Measurements from ENCODE around the gene NOL3.

Gene NOL3

DNA sequence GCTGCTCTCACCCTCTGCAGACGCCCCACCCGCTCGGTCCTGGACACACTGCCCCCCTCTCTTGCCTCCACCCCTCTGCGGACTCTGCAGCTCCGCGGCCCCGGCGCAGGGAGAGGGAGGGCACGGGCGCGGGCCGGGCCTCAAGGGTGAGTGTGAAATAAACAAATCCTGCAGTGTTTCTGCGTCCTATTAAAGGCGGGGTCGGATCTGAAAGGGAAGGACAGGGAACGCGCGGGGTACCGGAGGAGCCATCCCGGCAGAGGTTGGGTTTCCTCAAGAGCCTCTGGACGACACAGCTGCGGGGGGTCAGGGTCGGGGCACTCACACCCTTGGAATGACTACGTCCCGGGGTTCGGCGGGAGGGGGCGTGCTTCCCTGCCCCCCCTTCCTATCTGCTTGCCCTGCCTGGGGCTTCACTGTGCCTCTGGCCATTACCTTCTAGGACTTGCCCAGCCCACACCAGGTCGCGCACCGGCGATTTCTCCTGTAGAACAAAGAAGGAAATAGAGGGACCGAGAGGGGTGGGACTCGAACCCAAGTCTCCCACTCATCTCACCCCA, 6.3 kb upstream of the NOL3 start:
- peaks cover 52% of the 10 kb centered on the region for H3K4me1 ChIP-seq (ENCODE audit: control insufficient read depth, insufficient read depth, low read depth, low read length)
- H3K36me3 ChIP-seq (ENCODE audit: control insufficient read depth in 1 of 2, insufficient read depth in 2 of 2, low read depth in 1 of 2, low read length in 2 of 2): peaks cover 0 to 7% of the 10 kb centered on the region in 2 experiments

DNA sequence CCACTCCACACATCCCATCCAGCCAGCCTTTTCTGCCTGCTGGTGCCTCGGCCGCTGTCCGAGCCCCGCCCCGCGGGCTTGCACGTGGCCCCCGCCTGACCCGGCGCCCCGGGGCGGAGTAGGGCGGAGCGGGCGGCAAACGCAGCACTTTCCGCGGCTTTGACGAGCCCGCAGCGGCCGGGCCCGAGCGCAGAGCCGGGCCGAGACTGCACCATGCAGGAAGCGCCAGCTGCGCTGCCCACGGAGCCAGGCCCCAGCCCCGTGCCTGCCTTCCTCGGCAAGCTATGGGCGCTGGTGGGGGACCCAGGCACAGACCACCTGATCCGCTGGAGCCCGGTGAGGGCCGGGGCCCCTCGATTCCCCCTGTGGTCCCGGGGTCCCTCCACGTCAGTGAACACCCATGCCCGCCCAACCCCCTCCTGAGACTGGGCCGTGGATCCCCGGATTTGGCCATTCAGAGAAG, 5.7 kb upstream of the NOL3 start, which contains the start of gene HSF4:
Gene HSF4 (plus strand): TSS at position 147 of the 463 bp plus-strand sequence. CDS start 67 bp downstream, at position 214.
- WGBS: under 1% methylated on average over 25 of the region's 41 CpGs
- Histone ChIP-seq H2BK15ac (ENCODE audit: low read depth, poor library complexity, severe bottlenecking) (peak within 1 kb of the TSS; percentile 93), H2AFZ (ENCODE audit: low read depth, low read length) (no peak within 1 kb of the TSS)

More for the DNA sequence above, 6.3 kb upstream of the NOL3 start:
- peak overlapping the region; percentile 62 for H2BK15ac ChIP-seq (ENCODE audit: low read depth, poor library complexity, severe bottlenecking)
- no peak overlapping the region for H3K14ac ChIP-seq (ENCODE audit: low read length in 2 of 2)
- peak; percentile 51 for DNase-seq
- H3K9ac ChIP-seq (ENCODE audit: low read length): peak overlapping the region; percentile 57
- no peak overlapping the region for H3K4ac ChIP-seq (ENCODE audit: low read depth in 1 of 2, low read length in 2 of 2)
- peaks cover 8% of the 10 kb centered on the region for H3K79me1 ChIP-seq (replicated peaks; ENCODE audit: low read length, poor library complexity, severe bottlenecking)
- no peak overlapping the region for H4K8ac ChIP-seq (ENCODE audit: low read length)
- H3K27me3 ChIP-seq (ENCODE audit: control insufficient read depth in 1 of 2, insufficient read depth in 1 of 2, low read length in 2 of 2): peaks cover 21 to 67% of the 10 kb centered on the region in 2 experiments
- H3K4me3 ChIP-seq (ENCODE audit: insufficient read depth in 1 of 2, low read depth in 1 of 2, low read length in 2 of 2): peak overlapping the region in 1 of 2 experiments; percentile 62
- H2BK5ac ChIP-seq (ENCODE audit: low read depth, low read length, poor library complexity, severe bottlenecking): no peak overlapping the region
- H2AK5ac ChIP-seq (ENCODE audit: low read length, severe bottlenecking): no peak overlapping the region
- H3K4me2 ChIP-seq (ENCODE audit: low read length, poor library complexity, severe bottlenecking): peak overlapping the region; percentile 96
- H4K91ac ChIP-seq (ENCODE audit: low read length): no peak overlapping the region
- H2BK12ac ChIP-seq (ENCODE audit: low read length in 2 of 2): no peak overlapping the region
- WGBS: 2% methylated on average over 29 of the region's 34 CpGs
- H3K23ac ChIP-seq (ENCODE audit: low read length in 2 of 2): no peak overlapping the region
- H2AFZ ChIP-seq (ENCODE audit: low read depth, low read length): no peak overlapping the region
- H3K27ac ChIP-seq (ENCODE audit: low read length, poor library complexity, severe bottlenecking): no peak overlapping the region
- H3K18ac ChIP-seq (ENCODE audit: low read depth in 1 of 2, low read length in 2 of 2): no peak overlapping the region
- no peak overlapping the region for H2BK120ac ChIP-seq (ENCODE audit: low read depth, low read length)
- H3K9me3 ChIP-seq (ENCODE audit: control insufficient read depth, low read length): no peaks in the 10 kb centered on the region

DNA sequence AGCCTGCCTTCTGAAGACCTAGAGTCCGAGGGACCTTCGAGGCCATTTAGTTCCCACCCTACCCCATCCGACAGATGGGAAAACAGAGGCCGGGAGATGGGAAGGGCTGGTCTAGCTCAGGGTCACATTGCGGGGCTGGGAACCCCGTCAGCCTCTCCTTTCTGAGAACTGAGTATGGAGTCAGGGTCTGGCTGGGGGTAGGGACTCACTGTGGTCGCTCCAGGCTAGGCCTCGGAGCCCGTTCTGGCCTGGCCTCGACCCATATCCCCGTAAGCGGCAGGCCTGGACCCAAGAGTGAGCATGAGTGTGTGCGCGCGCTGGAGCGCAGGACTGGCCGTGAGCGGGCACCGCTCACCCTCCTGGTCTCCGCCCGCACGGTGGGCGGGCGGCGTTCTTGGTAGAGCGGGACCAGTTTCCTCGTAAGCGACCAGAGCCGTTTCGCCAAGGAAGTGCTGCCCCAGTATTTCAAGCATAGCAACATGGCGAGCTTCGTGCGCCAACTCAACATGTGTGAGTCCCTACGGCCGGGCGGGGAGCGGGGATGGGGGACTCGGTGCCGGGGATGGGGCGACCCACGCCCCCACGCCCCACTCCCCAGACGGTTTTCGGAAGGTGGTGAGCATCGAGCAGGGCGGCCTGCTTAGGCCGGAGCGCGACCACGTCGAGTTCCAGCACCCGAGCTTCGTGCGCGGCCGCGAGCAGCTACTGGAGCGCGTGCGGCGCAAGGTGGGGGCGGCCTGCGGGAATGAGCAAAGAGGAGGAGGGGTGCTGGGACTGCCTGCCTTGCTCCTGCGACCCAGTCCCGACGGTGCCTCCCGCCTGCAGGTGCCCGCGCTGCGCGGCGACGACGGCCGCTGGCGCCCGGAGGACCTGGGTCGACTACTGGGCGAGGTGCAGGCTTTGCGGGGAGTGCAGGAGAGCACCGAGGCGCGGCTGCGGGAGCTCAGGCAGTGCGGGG, 4.9 kb upstream of the NOL3 start:
- Histone ChIP-seq H2BK12ac (ENCODE audit: low read length in 2 of 2) (no peak overlapping the region), H2BK15ac (ENCODE audit: low read depth, poor library complexity, severe bottlenecking) (peak overlapping the region; percentile 93), H2BK120ac (ENCODE audit: low read depth, low read length) (no peak overlapping the region), H3K4ac (ENCODE audit: low read depth in 1 of 2, low read length in 2 of 2) (no peak overlapping the region), H3K9ac (ENCODE audit: low read length) (peak overlapping the region; percentile 73), H3K23ac (ENCODE audit: low read length in 2 of 2) (no peak overlapping the region), H4K8ac (ENCODE audit: low read length) (peak overlapping the region; percentile 19), H3K18ac (ENCODE audit: low read depth in 1 of 2, low read length in 2 of 2) (peak overlapping the region in 1 of 2 experiments; percentile 64), H3K4me3 (ENCODE audit: insufficient read depth in 1 of 2, low read depth in 1 of 2, low read length in 2 of 2) (peak overlapping the region in 1 of 2 experiments; percentile 73), H4K91ac (ENCODE audit: low read length) (no peak overlapping the region), H3K36me3 (ENCODE audit: control insufficient read depth in 1 of 2, insufficient read depth in 2 of 2, low read depth in 1 of 2, low read length in 2 of 2) (peaks cover 0 to 7% of the 10 kb centered on the region in 2 experiments), H2BK5ac (ENCODE audit: low read depth, low read length, poor library complexity, severe bottlenecking) (no peak overlapping the region), H3K27ac (ENCODE audit: low read length, poor library complexity, severe bottlenecking) (no peak overlapping the region), H2AK5ac (ENCODE audit: low read length, severe bottlenecking) (no peak overlapping the region), H3K14ac (ENCODE audit: low read length in 2 of 2) (no peak overlapping the region), H2AFZ (ENCODE audit: low read depth, low read length) (no peak overlapping the region), H3K4me2 (ENCODE audit: low read length, poor library complexity, severe bottlenecking) (peak overlapping the region; percentile 13), H3K9me3 (ENCODE audit: control insufficient read depth, low read length) (no peaks in the 10 kb centered on the region), H3K4me1 (ENCODE audit: control insufficient read depth, insufficient read depth, low read depth, low read length) (peaks cover 54% of the 10 kb centered on the region), H3K27me3 (ENCODE audit: control insufficient read depth in 1 of 2, insufficient read depth in 1 of 2, low read length in 2 of 2) (peaks cover 21 to 68% of the 10 kb centered on the region in 2 experiments), H3K79me1 (replicated peaks; ENCODE audit: low read length, poor library complexity, severe bottlenecking) (peaks cover 7% of the 10 kb centered on the region)
- peak; percentile 43 for DNase-seq
- 7% methylated on average over 76 of the region's 85 CpGs for WGBS

More for the DNA sequence above, 5.7 kb upstream of the NOL3 start, which contains the start of gene HSF4:
- H3K4me2 ChIP-seq (ENCODE audit: low read length, poor library complexity, severe bottlenecking): peak within 1 kb of the TSS; percentile 96
- H4K91ac ChIP-seq (ENCODE audit: low read length): peak within 1 kb of the TSS; percentile 43
- peak within 1 kb of the TSS; percentile 54 to 87 for H3K18ac ChIP-seq (ENCODE audit: low read depth in 1 of 2, low read length in 2 of 2)
- H3K27me3 ChIP-seq (ENCODE audit: control insufficient read depth in 1 of 2, insufficient read depth in 1 of 2, low read length in 2 of 2): peaks cover 21 to 68% of the 10 kb centered on the region in 2 experiments
- H3K4me3 ChIP-seq (ENCODE audit: insufficient read depth in 1 of 2, low read depth in 1 of 2, low read length in 2 of 2): peak within 1 kb of the TSS; percentile 49 to 73
- H3K23ac ChIP-seq (ENCODE audit: low read length in 2 of 2): peak within 1 kb of the TSS in 1 of 2 experiments; percentile 47
- H2AK5ac ChIP-seq (ENCODE audit: low read length, severe bottlenecking): no peak within 1 kb of the TSS
- no peak within 1 kb of the TSS for H2BK120ac ChIP-seq (ENCODE audit: low read depth, low read length)
- peak within 1 kb of the TSS; percentile 73 for H3K9ac ChIP-seq (ENCODE audit: low read length)
- peak within 1 kb of the TSS; percentile 19 for H4K8ac ChIP-seq (ENCODE audit: low read length)
- no peak within 1 kb of the TSS for H3K4ac ChIP-seq (ENCODE audit: low read depth in 1 of 2, low read length in 2 of 2)
- H2BK5ac ChIP-seq (ENCODE audit: low read depth, low read length, poor library complexity, severe bottlenecking): no peak within 1 kb of the TSS
- H2BK12ac ChIP-seq (ENCODE audit: low read length in 2 of 2): peak within 1 kb of the TSS; percentile 12 to 59
- H3K79me1 ChIP-seq (replicated peaks; ENCODE audit: low read length, poor library complexity, severe bottlenecking): peaks cover 7% of the 10 kb centered on the region
- H3K14ac ChIP-seq (ENCODE audit: low read length in 2 of 2): no peak within 1 kb of the TSS
- H3K27ac ChIP-seq (ENCODE audit: low read length, poor library complexity, severe bottlenecking): no peak within 1 kb of the TSS
- peaks cover 0 to 7% of the 10 kb centered on the region in 2 experiments for H3K36me3 ChIP-seq (ENCODE audit: control insufficient read depth in 1 of 2, insufficient read depth in 2 of 2, low read depth in 1 of 2, low read length in 2 of 2)
- no peaks in the 10 kb centered on the region for H3K9me3 ChIP-seq (ENCODE audit: control insufficient read depth, low read length)
- no peak for DNase-seq
- H3K4me1 ChIP-seq (ENCODE audit: control insufficient read depth, insufficient read depth, low read depth, low read length): peaks cover 55% of the 10 kb centered on the region
